NCI-H446 treated with DMSO at 0.1 percent for 48 hours (cell line): Measurements from ENCODE around the gene ZYG11A.
"Not testable (repeated sequence)": the region's sequence is repeated elsewhere in the genome, so short reads cannot be mapped to it uniquely, and the experiment has no call there.

Experiments
- DNase-seq: peaks from one replicate; lab custom pipeline; 2025; lab: John Stamatoyannopoulos, UW

ZYG11A gene

GRCh38 chr1:52842643-52843310, at the start of gene ZYG11A:
ZYG11A (plus strand) TSS chr1:52842760; CDS start chr1:52842884, 124 bp downstream.
- DNase-seq, result peak; percentile 85

DNA sequence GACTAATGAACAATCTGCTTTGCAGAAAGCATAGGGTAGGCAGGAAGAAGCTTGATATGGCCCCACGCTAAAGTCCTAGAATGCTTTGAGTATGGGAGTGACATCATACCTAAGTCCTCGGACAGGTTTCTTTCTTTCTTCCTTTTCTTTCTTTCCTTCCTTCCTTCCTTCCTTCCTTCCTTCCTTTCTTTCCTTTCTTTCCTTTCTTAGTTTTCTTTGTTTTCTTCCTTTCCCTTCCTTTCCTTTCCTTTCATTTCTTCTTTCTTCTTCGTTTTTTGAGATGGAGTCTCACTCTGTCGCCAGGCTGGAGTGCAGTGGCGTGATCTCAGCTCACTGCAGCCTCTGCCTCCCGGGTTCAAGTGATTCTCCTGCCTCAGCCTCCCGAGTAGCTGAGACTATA, 48.8 kb upstream of the ZYG11A start:
- not testable (repeated sequence) for DNase-seq

GRCh38 chr1:52795464-52795863, 47.1 kb upstream of the ZYG11A start:
- no peak for DNase-seq

GRCh38 chr1:52798331-52798730, 44.2 kb upstream of the ZYG11A start:
- DNase-seq, result no peak

DNA sequence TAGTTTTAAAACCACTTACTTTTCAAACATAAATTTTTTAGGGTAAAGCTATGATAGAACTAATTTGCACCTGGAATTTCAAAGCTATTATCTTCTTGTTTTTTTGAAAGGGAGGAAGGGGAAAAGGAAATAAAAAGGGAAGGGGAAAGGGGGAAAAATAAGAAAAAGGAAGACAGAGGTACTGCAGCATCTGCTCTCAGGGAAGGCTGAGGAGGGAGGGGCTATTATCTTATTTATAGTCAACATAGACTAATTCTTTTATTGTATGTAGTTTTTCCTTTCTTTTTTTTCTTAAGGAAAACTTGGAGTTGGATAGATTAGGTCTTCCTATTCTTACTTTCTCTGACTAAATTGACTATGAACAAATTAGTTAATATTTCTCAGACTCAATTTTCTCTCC, 41.5 kb upstream of the ZYG11A start:
- no peak for DNase-seq

DNA sequence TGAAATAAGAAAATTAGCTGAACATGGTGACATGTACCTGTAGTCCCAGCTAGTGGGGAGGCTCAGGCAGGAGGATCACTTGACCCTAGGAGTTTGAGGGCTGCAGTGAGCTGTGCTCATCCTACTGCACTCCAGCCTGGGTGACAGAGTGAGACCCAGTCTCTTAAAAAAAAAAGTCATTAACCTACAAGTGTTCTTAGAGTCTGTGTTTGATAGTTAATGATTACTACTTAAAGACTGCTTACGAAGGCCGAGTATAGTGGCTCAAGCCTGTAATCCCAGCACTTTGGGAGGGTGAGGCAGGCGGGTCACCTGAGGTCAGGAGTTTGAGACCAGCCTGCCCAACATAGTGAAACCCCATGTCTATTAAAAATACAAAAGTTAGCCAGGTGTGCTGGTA, 38.5 kb upstream of the ZYG11A start:
- not testable (repeated sequence) for DNase-seq

GRCh38 chr1:52814465-52814864, 28.1 kb upstream of the ZYG11A start:
- DNase-seq, result no peak

DNA sequence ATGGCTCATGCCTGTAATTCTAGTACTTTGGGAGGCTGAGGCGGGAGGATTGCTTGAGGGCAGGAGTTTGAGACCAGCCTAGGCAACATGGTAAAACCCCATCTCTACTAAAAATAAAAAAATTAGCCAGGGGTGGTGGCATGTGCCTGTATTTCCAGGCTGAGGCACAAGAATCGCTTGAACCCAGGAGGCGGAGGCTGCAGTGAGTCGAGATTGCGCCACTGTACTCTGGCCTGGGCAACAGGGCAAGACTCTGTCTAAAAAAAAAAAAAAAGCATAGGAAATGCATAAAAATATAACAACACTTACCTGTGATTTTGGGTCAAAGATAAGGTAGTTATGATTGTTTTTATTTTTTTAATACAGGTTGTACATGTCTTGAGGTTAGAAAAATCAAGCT, 21.7 kb upstream of the ZYG11A start:
- not testable (repeated sequence) for DNase-seq

DNA sequence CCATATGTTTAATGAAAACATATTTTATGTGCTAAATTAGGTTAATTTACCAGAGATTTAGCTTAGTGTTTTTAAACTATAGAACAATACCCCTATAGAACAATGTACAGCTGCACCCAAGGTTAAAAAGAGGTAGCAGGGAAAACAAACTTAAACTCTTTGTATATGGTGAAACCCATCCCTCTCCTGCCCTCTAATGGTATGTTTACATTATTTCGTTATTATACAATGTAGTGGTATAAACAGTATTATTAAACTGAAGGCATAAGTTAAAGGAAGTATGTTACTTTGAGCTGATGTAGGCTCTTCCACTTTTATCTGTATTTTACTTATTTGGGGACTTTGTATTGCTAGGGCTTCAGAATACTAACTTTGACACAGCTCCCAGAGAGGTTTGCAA, 16.7 kb upstream of the ZYG11A start:
- no peak for DNase-seq

GRCh38 chr1:52834798-52835197, 7.8 kb upstream of the ZYG11A start:
- no peak for DNase-seq

- DNase-seq, result no peak
Observed at GRCh38 chr1:52836035-52836434, 6.5 kb upstream of the ZYG11A start.

GRCh38 chr1:52839175-52839574, 3.4 kb upstream of the ZYG11A start:
- not testable (repeated sequence) for DNase-seq

DNA sequence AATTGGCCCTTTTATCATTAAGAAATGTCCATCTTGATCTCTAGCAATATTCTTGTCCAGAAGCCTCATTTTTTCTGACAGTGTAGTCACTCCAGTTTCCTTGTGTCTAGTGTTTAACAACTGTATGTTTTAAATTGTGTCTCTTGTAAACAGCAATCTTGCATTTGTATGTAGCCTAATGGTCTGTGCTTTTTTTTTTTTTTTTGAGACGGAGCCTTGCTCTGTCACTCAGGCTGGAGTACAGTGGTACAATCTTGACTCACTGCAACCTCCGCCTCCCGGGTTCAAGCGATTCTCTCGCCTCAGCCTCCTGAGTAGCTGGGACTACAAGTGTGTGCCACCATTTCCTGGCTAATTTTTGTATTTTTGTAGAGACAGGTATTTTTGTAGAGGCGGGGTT, 2.6 kb downstream of the ZYG11A start:
- not testable (repeated sequence) for DNase-seq

- DNase-seq, result no peak
Observed at GRCh38 chr1:52848423-52848822, 5.9 kb downstream of the ZYG11A start.

- DNase-seq, result no peak
Observed at GRCh38 chr1:52850951-52851350, 8.4 kb downstream of the ZYG11A start.

GRCh38 chr1:52852854-52853253, 10.3 kb downstream of the ZYG11A start:
- DNase-seq, result no peak

GRCh38 chr1:52855584-52855983, 13.0 kb downstream of the ZYG11A start:
- DNase-seq, result no peak

GRCh38 chr1:52856026-52856425, 13.5 kb downstream of the ZYG11A start:
- DNase-seq, result no peak

DNA sequence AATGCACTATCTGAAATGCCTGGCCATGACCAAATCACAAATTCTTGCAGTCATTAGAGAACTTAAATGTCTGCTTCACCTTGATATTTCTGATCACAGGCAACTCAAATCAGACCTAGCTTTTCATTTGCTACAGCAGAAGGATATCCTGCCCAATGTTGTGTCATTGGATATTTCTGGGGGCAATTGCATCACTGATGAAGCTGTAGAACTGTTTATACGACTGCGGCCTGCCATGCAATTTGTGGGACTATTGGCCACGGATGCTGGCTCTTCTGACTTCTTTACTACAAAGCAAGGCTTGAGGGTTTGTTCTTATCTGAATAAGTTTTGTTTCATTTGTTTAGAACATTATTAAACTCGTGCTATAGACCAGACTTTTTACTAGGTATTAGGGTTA, 14.9 kb downstream of the ZYG11A start:
- DNase-seq, result no peak

- no peak for DNase-seq
Observed at GRCh38 chr1:52862666-52863458, 20.3 kb downstream of the ZYG11A start.

- DNase-seq, result no peak
Observed at GRCh38 chr1:52867087-52867863, 24.7 kb downstream of the ZYG11A start.

DNA sequence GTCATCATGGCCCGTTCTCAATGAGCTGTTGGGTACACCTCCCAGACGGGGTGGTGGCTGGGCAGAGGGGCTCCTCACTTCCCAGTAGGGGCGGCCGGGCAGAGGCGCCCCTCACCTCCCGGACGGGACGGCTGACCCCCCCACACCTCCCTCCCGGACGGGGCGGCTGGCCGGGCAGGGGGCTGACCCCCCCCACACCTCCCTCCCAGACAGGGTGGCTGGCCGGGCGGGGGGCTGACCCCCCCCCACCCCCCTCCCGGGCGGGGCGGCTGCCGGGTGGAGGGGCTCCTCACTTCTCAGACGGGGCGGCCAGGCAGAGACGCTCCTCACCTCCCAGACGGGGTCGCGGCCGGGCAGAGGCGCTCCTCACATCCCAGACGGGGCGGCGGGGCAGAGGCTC, 27.2 kb downstream of the ZYG11A start:
- DNase-seq, result not testable (repeated sequence)

DNA sequence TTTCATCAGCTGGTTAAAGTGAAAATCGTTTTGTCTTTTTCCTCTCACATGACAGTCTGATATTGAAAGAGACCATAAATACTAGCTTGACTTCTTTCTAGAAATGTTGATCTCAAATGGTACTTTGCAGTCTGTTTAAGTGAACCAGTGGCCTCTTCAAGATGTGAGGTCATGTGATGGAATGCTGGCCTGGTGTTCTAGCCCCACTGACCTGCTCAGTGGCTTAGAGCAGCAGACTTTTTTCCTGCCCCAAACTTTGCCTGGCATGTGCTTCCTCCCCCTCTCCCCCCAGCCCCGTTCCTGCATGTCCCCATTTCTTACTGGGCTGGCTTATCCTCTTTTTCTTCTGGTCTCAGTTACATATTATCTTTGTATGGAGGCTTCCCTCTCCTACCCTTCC, 34.3 kb downstream of the ZYG11A start:
- DNase-seq, result no peak
